ENCODE data around the gene OCA2. TPM values are rescaled to one million over a fixed set of nuclear protein-coding genes. Genes with fewer than 3 reads are reported as not detected.

OCA2 gene
- total RNA-seq, 2 experiments from 2014 or later = not detected

DNA sequence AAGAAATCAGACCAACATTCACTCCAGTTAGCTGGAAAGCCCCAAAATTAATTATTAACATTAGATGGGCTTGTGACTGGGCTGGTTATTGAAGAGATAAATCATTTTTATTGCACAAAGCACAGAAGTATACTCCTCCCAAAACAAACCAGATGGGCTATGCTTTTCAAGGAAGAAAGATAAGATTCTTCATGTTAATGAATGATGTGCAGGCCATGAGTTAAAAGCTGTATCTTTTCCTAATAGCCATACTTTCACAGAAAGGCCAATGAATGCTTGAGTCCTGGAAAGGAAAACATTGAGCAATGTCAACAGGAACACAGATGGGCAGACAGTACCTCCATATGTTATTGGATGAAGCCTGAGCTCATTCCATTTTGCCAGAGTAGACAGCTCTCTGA lies 55.4 kb downstream of the OCA2 start:
- intact Hi-C loops (cut with micrococcal nuclease) = no loop called here
- H3K9me3 Mint-ChIP-seq = peaks cover 3% of the 10 kb centered on the region
- H3K36me3 Mint-ChIP-seq (ENCODE audit: low read depth) = no peaks in the 10 kb centered on the region
- no peak overlapping the region for H3K4me3 Mint-ChIP-seq
- no peaks in the 10 kb centered on the region for H3K4me1 Mint-ChIP-seq (ENCODE audit: low read depth)
- DNase-seq = no peak
- CTCF ChIA-PET = no interaction called here
- no peak overlapping the region for H3K27ac Mint-ChIP-seq
- H3K27me3 Mint-ChIP-seq (ENCODE audit: low read depth) = peaks cover 12% of the 10 kb centered on the region

DNA sequence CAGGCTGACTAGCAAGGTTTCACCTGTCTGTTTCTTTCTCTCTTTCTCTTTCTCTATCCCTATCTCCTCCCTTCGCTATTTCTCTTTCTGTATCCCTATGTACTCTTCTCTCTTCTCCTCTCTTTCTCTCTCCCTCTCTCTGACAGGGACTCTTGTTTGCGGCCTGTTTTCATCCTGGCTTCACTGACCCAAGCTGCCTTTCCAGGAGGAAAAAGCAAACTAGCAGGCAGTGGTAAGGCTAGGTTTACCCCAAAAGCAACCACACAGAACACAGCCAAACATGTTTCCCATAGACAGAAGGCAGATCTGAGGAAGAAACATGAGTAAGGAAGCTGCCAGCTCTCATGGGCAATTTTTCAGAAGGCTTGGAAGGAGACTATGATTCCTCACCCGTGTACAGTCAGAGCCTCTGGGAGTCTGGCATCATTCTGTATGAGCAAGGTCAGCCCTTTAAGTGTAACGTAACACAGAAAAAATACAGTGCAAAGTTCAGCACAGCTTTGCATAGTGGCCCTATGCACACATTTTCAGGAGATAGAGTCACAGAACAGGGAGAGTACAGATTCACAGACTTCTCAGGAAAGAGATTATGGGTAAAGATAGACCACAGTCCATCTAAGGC lies 61.0 kb downstream of the OCA2 start:
- H3K36me3 Mint-ChIP-seq (ENCODE audit: low read depth) = no peaks in the 10 kb centered on the region
- H3K27ac Mint-ChIP-seq = no peak overlapping the region
- H3K9me3 Mint-ChIP-seq = no peaks in the 10 kb centered on the region
- no peak for DNase-seq
- no peaks in the 10 kb centered on the region for H3K4me1 Mint-ChIP-seq (ENCODE audit: low read depth)
- CTCF ChIA-PET = no interaction called here
- H3K4me3 Mint-ChIP-seq = no peak overlapping the region
- intact Hi-C loops (cut with micrococcal nuclease) = no loop called here
- H3K27me3 Mint-ChIP-seq (ENCODE audit: low read depth) = peaks cover 22% of the 10 kb centered on the region

- no peak overlapping the region for H3K4me3 Mint-ChIP-seq
- no peaks in the 10 kb centered on the region for H3K9me3 Mint-ChIP-seq
- peaks cover 27% of the 10 kb centered on the region for H3K27me3 Mint-ChIP-seq (ENCODE audit: low read depth)
- H3K4me1 Mint-ChIP-seq (ENCODE audit: low read depth) = no peaks in the 10 kb centered on the region
- H3K36me3 Mint-ChIP-seq (ENCODE audit: low read depth) = no peaks in the 10 kb centered on the region
- no peak for DNase-seq
- no peak overlapping the region for H3K27ac Mint-ChIP-seq
- CTCF ChIA-PET = no interaction called here
- intact Hi-C loops (cut with micrococcal nuclease) = no loop called here
Measured at GRCh38 chr15:28033443-28033842, 65.7 kb downstream of the OCA2 start.

- Mint-ChIP-seq H3K4me1 (ENCODE audit: low read depth) (no peaks in the 10 kb centered on the region), H3K9me3 (no peaks in the 10 kb centered on the region), H3K27ac (no peak overlapping the region), H3K4me3 (no peak overlapping the region), H3K36me3 (ENCODE audit: low read depth) (no peaks in the 10 kb centered on the region), H3K27me3 (ENCODE audit: low read depth) (peaks cover 12% of the 10 kb centered on the region)
- CTCF ChIA-PET = no interaction called here
- intact Hi-C loops (cut with micrococcal nuclease) = no loop called here
- DNase-seq = no peak
Measured at GRCh38 chr15:28030801-28031200, 68.3 kb downstream of the OCA2 start.

GRCh38 chr15:28027714-28028076 lies 71.4 kb downstream of the OCA2 start:
- CTCF ChIA-PET = no interaction called here
- H3K4me3 Mint-ChIP-seq = no peak overlapping the region
- H3K27ac Mint-ChIP-seq = no peak overlapping the region
- no peak for DNase-seq
- H3K27me3 Mint-ChIP-seq (ENCODE audit: low read depth) = peaks cover 9% of the 10 kb centered on the region
- intact Hi-C loops (cut with micrococcal nuclease) = no loop called here
- H3K36me3 Mint-ChIP-seq (ENCODE audit: low read depth) = no peaks in the 10 kb centered on the region
- no peaks in the 10 kb centered on the region for H3K4me1 Mint-ChIP-seq (ENCODE audit: low read depth)
- H3K9me3 Mint-ChIP-seq = no peaks in the 10 kb centered on the region

DNA sequence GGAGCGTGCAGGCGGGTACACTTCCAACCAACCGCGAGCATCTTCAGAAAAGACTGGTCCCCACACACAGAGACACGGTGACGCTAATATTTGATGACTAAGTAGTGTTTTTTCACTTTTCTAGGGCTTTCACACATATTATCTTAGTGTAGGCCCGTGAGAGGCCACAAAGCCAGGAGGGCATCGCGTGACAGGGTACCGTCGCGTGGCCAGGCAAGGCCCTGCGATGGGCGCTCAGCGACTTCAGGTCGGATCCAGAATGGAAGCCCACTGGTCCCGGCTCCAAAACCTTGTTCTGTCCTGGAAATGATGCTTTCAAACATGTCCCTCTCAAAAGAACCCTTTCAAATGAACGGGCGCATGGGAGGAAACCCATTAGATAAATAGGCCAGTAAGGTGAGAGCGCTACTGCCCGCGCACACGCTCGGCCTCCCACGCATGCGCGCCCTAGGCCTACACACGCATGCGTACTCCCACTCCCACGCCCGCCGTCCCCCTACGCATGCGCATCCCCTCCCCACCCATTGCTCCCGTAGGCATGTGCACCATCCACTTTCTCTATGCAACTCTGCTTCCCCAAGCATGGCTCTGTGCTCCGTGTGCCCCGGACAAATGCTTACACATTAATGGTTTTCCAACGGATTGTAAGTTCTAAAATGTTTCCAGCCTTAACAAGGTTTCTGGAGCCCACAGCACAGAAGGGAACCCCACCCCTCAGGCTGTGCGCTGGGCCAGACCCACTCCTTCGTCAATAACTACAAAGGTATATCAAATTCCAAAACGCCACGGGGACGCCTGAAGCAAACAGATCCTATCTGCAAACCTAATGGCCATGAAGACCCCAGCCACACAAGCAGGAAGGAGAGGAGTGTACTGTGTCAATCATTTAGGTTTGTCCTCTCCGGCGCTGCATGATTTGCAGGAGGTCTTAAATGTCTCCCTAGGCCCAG lies 72.1 kb downstream of the OCA2 start:
- CTCF ChIA-PET = no interaction called here
- Mint-ChIP-seq H3K27ac (no peak overlapping the region), H3K36me3 (ENCODE audit: low read depth) (no peaks in the 10 kb centered on the region), H3K4me1 (ENCODE audit: low read depth) (no peaks in the 10 kb centered on the region), H3K9me3 (no peaks in the 10 kb centered on the region), H3K4me3 (no peak overlapping the region), H3K27me3 (ENCODE audit: low read depth) (peaks cover 7% of the 10 kb centered on the region)
- DNase-seq = no peak
- intact Hi-C loops (cut with micrococcal nuclease) = no loop called here

DNA sequence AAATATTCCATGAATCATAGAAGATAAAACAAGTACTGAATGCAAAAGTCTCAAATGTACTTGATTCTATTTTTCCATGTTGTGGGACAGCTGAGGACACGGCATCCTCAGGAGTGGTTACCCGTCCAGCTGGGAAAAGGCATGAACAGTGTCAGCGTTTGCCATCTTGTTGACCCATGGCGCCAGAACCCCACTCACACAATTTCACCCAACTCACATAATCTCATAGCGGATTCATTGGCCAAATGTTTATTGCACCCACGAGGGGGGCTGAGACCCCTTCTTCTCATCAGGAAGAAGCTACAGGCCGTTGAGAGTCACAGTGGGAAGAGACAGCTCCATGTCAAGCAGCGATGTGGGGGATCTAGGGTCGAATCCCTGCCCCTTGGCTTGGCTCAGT lies 72.9 kb downstream of the OCA2 start:
- intact Hi-C loops (cut with micrococcal nuclease) = no loop called here
- no peaks in the 10 kb centered on the region for H3K9me3 Mint-ChIP-seq
- DNase-seq = no peak
- H3K27ac Mint-ChIP-seq = no peak overlapping the region
- H3K4me1 Mint-ChIP-seq (ENCODE audit: low read depth) = no peaks in the 10 kb centered on the region
- peaks cover 3% of the 10 kb centered on the region for H3K27me3 Mint-ChIP-seq (ENCODE audit: low read depth)
- CTCF ChIA-PET = no interaction called here
- no peak overlapping the region for H3K4me3 Mint-ChIP-seq
- H3K36me3 Mint-ChIP-seq (ENCODE audit: low read depth) = no peaks in the 10 kb centered on the region

DNA sequence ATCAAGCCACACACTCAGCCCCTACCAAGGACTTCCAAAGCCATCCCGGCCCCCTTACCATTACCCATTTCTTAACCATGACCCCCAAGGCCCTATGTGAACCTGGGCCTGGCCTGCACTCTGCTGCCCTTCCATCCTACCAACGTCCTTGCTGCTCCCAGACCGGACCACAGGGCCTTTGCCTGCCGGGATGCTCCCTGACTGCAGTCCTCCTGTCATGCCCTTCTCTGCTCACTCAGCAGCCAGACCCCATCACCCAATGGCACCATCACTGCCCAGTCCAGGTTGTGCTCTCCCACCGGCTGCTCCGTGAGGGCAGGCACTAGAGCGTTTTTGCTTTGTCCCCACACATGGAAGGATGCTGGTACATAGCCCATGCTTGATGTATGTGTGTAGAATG lies 73.7 kb downstream of the OCA2 start:
- no peak overlapping the region for H3K27ac Mint-ChIP-seq
- CTCF ChIA-PET = no interaction called here

GRCh38 chr15:28024889-28025250 lies 74.2 kb downstream of the OCA2 start:
- Mint-ChIP-seq H3K27me3 (ENCODE audit: low read depth) (peaks cover 6% of the 10 kb centered on the region), H3K9me3 (no peaks in the 10 kb centered on the region), H3K36me3 (ENCODE audit: low read depth) (no peaks in the 10 kb centered on the region), H3K4me3 (no peak overlapping the region), H3K4me1 (ENCODE audit: low read depth) (no peaks in the 10 kb centered on the region), H3K27ac (no peak overlapping the region)
- DNase-seq = no peak
- CTCF ChIA-PET = no interaction called here
- intact Hi-C loops (cut with micrococcal nuclease) = no loop called here

More for the DNA sequence above, 73.7 kb downstream of the OCA2 start:
- intact Hi-C loops (cut with micrococcal nuclease) = no loop called here
- H3K27me3 Mint-ChIP-seq (ENCODE audit: low read depth) = peaks cover 7% of the 10 kb centered on the region
- no peak overlapping the region for H3K4me3 Mint-ChIP-seq
- H3K4me1 Mint-ChIP-seq (ENCODE audit: low read depth) = no peaks in the 10 kb centered on the region
- H3K9me3 Mint-ChIP-seq = no peaks in the 10 kb centered on the region
- no peaks in the 10 kb centered on the region for H3K36me3 Mint-ChIP-seq (ENCODE audit: low read depth)
- no peak for DNase-seq

DNA sequence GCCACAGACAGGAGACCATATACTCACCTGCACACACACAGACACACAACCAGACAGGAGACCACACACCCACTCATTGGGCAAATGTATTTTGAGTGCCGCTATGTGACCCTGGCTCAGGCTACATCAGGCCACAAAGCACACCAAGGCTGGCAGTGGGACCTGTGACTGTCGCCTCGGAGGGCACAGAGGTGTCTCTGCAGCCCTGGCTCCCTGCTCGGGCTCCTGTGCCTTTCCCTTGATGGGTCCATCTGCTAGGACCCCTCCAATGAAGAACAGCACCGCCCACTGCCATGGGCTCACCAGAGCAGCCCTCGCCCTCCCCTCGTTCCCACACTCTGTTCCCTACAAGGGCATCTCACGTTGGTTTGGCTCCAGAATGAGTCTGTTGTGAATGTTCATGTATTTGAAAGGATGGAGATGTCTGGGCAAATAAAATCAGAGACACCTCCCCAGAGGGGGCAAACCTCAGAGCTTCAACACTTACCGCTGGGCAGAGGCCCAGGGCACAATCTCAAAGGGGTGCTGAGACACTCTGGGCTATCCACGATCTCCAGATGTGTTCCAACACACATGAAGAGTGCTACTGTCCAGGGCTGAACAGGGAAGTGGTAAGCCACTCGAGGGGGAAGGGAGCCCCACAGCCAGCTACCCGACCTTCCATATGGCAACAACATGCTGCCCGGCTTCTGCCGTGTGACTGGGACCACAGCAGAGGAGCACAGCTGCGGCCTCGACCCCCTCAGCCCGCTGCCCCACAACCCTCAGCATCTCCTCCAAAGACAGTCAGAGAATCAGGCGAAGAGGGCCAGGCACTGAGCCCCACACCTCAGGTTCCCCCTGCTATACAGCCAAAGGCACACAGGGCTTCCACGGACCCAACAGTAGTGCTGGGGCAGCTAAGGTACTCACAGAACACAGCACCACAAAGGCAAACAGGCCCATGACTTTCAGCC lies 74.9 kb downstream of the OCA2 start:
- H3K36me3 Mint-ChIP-seq (ENCODE audit: low read depth) = no peaks in the 10 kb centered on the region
- H3K4me1 Mint-ChIP-seq (ENCODE audit: low read depth) = no peaks in the 10 kb centered on the region
- intact Hi-C loops (cut with micrococcal nuclease) = no loop called here
- CTCF ChIA-PET = no interaction called here
- H3K9me3 Mint-ChIP-seq = no peaks in the 10 kb centered on the region
- peaks cover 6% of the 10 kb centered on the region for H3K27me3 Mint-ChIP-seq (ENCODE audit: low read depth)
- no peak for DNase-seq
- no peak overlapping the region for H3K4me3 Mint-ChIP-seq
- no peak overlapping the region for H3K27ac Mint-ChIP-seq

DNA sequence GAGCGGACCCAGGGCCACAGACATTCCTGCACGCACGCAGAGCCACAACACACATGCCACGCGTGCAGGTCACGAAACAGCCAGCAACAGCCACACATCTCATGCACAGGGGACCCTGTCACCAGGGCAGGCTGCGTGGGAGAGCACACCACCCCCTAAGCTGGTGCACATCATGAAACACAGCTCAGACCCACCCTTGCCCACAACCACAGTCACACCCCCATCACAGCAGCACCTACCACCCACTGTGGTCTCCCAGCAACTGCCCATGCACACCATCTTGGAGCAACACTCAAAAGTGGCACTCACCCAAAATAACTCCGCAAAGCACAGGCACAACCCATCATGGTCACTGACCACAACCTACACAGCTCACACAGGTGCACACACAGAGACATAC lies 75.7 kb downstream of the OCA2 start:
- no peak overlapping the region for H3K4me3 Mint-ChIP-seq
- H3K27me3 Mint-ChIP-seq (ENCODE audit: low read depth) = peaks cover 10% of the 10 kb centered on the region
- H3K4me1 Mint-ChIP-seq (ENCODE audit: low read depth) = no peaks in the 10 kb centered on the region
- H3K36me3 Mint-ChIP-seq (ENCODE audit: low read depth) = no peaks in the 10 kb centered on the region
- DNase-seq = no peak
- CTCF ChIA-PET = interaction anchor here (1.7 kb wide), 1 partner anchor 25 kb away, joined by 3 read pairs; no protein-coding TSS in a partner anchor
- intact Hi-C loops (cut with micrococcal nuclease) = no loop called here
- H3K27ac Mint-ChIP-seq = no peak overlapping the region
- H3K9me3 Mint-ChIP-seq = no peaks in the 10 kb centered on the region

DNA sequence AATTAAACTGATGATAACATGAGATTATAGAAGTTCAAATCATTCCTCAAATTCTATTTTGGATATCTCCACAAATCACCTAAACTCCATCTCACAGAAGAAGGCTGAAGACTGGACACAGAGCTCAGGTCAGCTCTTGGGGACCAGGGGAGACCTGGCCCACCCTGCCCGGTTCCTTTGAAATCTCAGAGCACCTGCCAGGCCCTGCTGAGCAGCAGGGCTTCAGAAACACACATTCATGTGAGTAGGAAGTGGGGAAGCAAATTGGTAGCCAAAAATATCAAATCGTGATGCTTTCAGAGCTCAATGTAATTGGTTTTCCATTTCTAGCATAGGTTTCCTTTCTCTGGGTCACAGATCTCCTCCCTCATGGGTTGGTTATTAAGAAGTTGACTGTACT lies 76.2 kb downstream of the OCA2 start:
- no peak for DNase-seq
- no peak overlapping the region for H3K4me3 Mint-ChIP-seq
- CTCF ChIA-PET = interaction anchor here (1.7 kb wide), 1 partner anchor 25 kb away, joined by 3 read pairs; no protein-coding TSS in a partner anchor
- no peaks in the 10 kb centered on the region for H3K9me3 Mint-ChIP-seq
- intact Hi-C loops (cut with micrococcal nuclease) = no loop called here
- H3K36me3 Mint-ChIP-seq (ENCODE audit: low read depth) = no peaks in the 10 kb centered on the region
- H3K4me1 Mint-ChIP-seq (ENCODE audit: low read depth) = no peaks in the 10 kb centered on the region
- H3K27me3 Mint-ChIP-seq (ENCODE audit: low read depth) = peaks cover 10% of the 10 kb centered on the region
- H3K27ac Mint-ChIP-seq = no peak overlapping the region

All from activated naive CD4-positive, alpha-beta T cell treated with anti-CD3 and anti-CD28 coated beads for 36 hours (primary cell).